GM18519 (cell line): Measurements from ENCODE around the gene CRY1.
A peak's percentile ranks its signal among the peaks of the same experiment; 100 is the strongest.

ENCODE experiments used
- ATAC-seq: cut with Tn5 transposase; IDR thresholded peaks from one replicate; pipeline ENCODE4 v1.9.1; 2021; ENCODE audit warnings: mild to moderate bottlenecking, moderate library complexity; ENCODE audit not compliant: unreplicated experiment, low FRiP score

CRY1 gene

DNA sequence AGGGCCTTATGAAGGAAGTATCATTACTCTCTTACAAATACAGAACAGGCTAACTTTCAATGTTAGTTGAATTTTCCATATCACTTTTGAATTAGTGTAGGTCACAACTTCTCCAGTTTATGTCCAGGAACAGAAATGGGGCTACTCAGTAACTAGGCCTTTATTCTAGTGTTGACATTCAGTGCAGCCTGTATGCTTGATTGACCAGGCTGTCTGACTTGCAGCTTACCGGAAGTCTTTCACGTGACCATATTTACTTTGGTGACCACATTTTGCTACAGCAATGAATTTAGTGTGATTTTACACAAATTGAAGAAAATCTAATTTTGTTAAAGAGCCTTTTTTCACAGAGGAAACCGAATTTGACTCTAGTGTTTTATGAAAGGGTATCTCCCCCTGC is 118.8 kb downstream of the CRY1 start:
- ATAC-seq: no peak

DNA sequence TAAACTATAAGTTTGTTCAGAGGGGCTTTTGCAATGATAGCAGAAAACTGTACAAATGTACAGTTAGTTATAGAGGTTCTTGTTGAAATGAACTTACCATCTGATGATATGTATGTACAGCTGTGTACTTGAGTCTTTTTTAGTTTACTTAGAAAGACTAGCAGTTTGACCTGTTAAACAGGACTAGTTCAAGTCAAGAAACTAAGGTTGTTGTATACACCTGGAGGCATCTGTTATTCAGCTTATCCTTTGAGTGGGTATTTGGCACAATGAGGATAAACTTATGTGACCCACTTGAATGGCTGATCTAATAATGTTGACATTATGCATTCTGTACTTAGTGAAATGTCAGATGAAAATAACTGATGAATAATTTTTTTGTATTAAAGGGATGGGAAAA is 119.8 kb downstream of the CRY1 start:
- no peak for ATAC-seq

GRCh38 chr12:106971065-106971464 is 122.3 kb downstream of the CRY1 start:
- no peak for ATAC-seq

- no peak for ATAC-seq
These were observed 128.8 kb downstream of the CRY1 start for GRCh38 chr12:106964526-106964925.

DNA sequence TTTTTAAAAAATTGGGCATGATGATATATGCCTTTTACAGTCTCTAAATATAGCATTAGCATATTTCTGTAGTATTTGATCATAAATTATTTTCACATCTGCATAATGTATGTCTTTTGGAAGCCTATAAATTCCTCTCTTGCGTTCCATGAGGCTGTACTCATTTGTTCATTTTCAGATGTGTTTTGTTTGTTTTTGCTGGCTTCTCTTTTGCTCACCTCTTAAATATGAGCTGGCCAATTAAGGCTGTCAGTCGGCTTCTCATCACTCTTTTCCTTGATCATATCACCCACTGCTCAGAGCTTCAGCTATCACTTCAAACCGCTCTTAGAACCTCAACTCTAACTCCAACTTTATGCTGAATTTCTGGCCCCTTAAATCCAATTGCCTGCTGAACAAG is 131.1 kb downstream of the CRY1 start:
- ATAC-seq: no peak

DNA sequence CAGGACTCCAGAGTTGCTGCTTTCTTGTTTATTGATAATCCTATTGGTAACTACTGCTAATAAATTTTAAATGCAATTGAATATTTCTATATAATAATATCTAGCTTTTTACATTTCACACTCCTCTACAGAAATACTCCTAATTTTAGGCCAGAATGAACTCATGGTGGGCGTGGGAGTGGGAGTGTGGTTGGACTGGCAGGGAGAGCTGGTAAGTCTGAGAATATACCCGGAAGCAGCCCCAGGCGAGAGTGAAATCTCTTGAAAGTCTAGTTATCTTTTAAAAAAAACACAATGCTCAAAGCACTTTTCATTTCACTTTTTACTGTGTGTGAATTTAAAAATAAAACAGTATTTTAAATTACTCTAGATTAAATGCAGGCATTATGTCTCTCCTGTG is 132.9 kb downstream of the CRY1 start:
- ATAC-seq: no peak

GRCh38 chr12:106957583-106957982 is 135.8 kb downstream of the CRY1 start:
- ATAC-seq: no peak

GRCh38 chr12:106956048-106956578 is 137.2 kb downstream of the CRY1 start:
- peak; percentile 32 for ATAC-seq

DNA sequence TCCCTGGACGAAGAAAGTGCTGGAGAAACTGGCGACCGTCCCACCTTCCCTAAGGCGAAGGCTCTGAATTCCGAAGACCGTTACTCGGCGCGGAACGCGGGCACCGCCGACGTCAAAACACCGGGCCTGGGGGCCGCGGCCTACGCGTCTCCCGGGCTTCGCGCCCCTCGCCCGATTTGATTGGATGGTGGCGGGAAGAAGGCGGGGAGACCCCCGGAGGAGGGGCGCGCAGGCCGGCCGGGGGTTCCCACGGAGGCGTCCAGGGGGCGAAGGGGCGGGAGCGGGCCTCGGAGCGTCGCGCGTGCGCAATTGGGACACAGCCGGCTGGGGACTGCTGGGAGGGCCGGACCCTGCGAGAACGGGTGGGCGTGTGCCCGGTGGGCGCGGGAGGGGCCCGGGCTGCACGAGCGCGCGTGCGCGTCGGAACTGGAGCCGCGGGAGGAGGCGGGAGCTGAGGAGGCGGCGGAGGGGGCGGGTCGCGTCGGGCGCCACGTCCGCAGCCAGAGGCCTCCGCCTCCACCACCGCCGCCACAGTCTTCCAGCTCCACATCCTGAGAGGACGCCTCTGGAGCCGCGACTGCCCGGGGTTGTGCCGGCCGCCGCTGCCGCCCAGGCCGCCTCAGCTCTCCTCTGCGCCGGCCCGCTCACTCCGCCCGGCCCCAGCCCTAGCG is 137.8 kb downstream of the CRY1 start, which contains the start of gene TMEM263:
Gene TMEM263 (plus strand): TSS at position 531 of the 671 bp plus-strand sequence. CDS start 11,210 bp downstream, outside the sequence.
- ATAC-seq: peak; percentile 69

DNA sequence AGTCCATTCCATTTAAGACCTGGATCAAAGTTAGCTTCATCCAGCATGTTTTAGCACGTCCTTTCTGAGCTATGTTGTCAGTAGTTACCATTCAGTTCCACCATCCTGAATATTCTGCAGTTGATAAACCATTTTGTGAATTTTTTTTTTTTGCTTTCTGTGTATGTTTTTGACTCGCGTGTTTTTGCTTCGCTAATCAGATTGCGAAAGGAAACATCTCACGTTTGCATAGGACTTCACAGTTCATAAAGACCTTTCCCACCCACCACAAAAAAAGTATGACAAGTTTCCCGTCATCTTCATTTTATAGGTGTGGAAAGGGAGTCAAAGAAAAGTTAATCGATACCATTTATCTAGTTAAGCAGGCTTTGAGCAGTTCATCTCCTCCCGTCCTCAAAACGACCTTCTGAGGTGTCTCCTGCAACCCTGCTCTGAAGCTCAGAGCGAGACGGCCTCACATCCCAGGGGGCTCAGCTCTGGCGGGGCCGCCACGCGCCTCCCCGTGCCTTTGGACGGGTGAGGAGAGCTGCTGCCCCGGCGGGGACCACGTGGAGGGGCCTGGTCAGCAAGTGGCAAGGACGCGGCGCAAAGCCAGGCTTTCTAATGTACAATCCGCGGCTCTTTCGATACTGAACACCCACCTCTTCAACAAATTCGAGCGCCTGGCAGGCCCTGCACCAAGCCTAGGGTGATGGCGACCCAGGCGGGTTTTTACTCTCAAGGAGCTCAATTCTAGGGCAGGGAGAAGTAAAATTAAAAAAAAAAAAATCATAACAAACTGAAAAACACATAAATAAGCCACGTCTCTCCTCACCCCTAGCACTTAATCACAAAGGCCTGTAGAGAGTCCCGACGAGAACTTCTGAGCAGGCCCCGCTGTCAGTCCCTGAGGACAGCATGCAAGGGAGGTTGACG is 138.6 kb downstream of the CRY1 start:
- ATAC-seq: no peak

GRCh38 chr12:106953352-106954250 is 139.7 kb downstream of the CRY1 start:
- no peak for ATAC-seq

DNA sequence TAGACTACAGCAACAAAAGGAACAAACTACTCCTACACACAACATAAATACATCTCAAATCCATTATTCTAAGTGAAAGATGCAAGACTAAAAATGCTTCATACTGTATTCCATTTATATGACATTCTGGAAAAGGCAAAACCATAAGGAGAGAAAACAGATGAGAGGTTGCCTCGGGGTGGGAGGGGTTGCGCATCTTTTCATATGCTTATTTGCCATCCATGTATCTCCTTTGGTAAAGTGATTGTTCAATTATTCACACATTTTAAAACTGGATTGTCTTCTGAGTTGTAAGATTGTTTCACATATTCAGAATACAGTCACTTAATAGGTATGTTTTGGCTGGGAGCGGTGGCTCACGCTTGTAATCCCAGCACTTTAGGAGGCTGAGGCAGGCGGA is 142.8 kb downstream of the CRY1 start:
- ATAC-seq: no peak

DNA sequence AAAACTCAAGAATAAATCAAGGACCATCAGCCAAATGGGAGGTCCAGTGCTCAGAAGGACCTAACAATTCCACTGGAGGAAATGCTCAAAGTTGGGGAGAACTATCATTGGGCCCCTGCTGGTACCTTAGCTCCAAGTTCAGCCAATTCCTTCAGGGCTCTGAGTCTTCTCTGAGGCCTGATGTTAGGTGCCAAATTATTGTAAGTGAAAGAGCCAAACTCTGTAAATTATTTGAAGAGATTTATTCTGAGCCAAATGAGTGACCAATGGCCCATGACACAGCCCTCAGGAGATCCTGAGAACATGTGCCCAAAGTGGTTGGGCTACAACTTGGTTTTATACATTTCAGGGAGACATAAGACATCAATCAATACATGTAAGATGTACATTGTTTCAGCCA is 145.9 kb downstream of the CRY1 start:
- no peak for ATAC-seq

- no peak for ATAC-seq
These were observed 148.0 kb downstream of the CRY1 start for GRCh38 chr12:106945261-106945851.

- ATAC-seq: no peak
These were observed 150.6 kb downstream of the CRY1 start for GRCh38 chr12:106942775-106943174.

DNA sequence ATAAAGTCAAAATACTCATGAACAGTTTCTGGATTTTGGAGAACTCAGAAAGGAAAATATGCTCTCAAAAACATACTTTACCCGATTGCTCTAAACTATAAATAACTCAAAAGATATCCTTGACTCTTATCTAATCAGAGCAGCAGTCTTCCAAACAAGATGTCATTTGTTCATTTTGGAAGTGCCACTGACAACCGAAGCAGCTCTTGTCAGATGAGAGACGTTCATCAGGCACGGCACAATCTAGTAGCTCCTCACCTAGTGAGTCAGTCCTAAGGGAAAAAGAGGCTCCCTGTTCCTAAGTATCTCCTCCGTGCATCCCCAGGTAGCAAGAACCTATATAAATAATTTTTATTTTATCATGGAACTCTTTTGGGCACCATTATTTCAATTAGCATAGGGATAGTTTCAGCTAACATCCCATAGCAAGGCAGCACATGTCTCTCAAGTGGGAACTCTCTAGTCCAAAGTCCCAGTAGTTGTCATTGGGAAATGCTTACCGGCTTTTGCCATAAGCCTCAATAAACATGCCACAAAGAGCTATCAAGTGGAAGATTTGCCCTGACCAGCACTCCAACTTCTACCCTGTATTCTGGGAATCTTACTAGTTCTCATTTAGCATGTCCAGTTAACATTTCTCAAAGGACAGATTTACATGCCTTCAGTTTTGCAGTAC is 151.7 kb downstream of the CRY1 start:
- no peak for ATAC-seq
